Breast epithelium (tissue), 3 donors: ENCODE data around the gene PEX7.

ENCODE experiments used
- POLR2A ChIP-seq: fragments of 450-650 bp; IDR thresholded peaks from one replicate; pipeline ENCODE4 v1.6.1; 2016; ENCODE audit warnings: antibody characterized with exemption, mild to moderate bottlenecking, moderate library complexity
- POLR2AphosphoS5 ChIP-seq, 3 donors: sonication (generic); formaldehyde crosslinking; IDR thresholded peaks; one replicate each; pipeline ENCODE4 v1.6.1; 2017; ENCODE audit warnings: antibody characterized with exemption in 3 of 3
- TF ChIP-seq, protein P1 (sequence below), 3 donors: fragments of 450-650 bp; IDR thresholded peaks; one replicate each; pipeline ENCODE4 v1.5.1; 2016 to 2017; ENCODE audit warnings: antibody characterized with exemption in 3 of 3, mild to moderate bottlenecking in 3 of 3, moderate library complexity in 3 of 3

DNA sequence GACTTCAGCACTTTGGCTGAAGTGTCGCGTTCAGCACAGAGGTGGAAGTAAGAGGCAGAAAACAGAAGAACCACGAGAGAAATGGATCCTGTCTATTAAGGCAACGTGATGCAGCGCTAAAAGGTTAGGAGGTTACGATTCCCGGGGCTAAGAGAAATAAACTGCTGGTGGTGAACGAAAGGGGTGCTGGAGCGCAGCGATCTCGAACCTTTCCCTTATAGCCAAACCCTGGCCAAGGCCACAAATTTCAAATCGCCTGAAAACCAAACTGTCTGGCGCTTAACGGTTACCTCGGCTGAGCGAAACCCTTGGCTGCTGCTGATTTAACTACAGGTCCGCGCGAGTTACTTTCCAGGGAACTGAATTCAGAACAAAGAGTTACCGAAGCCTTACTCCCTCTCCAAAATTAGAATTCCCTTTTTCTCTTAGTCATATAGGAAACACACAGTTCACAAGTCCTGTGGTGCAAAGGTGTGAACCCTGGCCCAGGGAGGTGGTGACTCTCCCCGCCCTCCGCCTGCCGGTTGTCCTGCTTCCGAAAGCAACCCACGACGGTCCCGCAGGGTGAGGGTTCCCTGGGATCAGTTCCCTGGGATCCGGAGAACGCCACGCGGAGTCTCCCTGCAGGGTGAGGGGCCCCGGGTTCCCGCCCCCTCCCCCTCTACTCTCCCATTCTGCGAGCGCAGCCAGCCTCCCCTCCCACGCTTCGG is 98.4 kb downstream of the PEX7 start:
- TF ChIP-seq POLR2A (no peak), POLR2AphosphoS5 (IDR thresholded peaks at IDR 0.05) (no peak)
- TF ChIP-seq, protein P1, sequence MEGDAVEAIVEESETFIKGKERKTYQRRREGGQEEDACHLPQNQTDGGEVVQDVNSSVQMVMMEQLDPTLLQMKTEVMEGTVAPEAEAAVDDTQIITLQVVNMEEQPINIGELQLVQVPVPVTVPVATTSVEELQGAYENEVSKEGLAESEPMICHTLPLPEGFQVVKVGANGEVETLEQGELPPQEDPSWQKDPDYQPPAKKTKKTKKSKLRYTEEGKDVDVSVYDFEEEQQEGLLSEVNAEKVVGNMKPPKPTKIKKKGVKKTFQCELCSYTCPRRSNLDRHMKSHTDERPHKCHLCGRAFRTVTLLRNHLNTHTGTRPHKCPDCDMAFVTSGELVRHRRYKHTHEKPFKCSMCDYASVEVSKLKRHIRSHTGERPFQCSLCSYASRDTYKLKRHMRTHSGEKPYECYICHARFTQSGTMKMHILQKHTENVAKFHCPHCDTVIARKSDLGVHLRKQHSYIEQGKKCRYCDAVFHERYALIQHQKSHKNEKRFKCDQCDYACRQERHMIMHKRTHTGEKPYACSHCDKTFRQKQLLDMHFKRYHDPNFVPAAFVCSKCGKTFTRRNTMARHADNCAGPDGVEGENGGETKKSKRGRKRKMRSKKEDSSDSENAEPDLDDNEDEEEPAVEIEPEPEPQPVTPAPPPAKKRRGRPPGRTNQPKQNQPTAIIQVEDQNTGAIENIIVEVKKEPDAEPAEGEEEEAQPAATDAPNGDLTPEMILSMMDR (IDR thresholded peaks at IDR 0.05) = no peak
